ENCODE results near the gene CACNA1C. TPM values are rescaled to one million over a fixed set of nuclear protein-coding genes. Genes with fewer than 3 reads are reported as not detected.

The CACNA1C gene
- total RNA-seq, 6 donors from 2014 or later: 5.2 to 45.1 (median 8.8) TPM

GRCh38 chr12:2375871-2376270 is 323.1 kb downstream of the CACNA1C start:
- no peak overlapping the region for H3K4me3 ChIP-seq
- ATAC-seq (ENCODE audit: low FRiP score in 2 of 2): no peak
- 71 to 96% methylated on average over 2 to 3 of the region's 3 CpGs for WGBS, 2 donors
- H3K36me3 ChIP-seq: no peaks in the 10 kb centered on the region
- no peak for TF ChIP-seq CTCF (IDR thresholded peaks at IDR 0.05)
- TF ChIP-seq POLR2A (IDR thresholded peaks at IDR 0.05): no peak
- TF ChIP-seq EP300 (IDR thresholded peaks at IDR 0.05): no peak
- TF ChIP-seq POLR2AphosphoS5 (IDR thresholded peaks at IDR 0.05): no peak
- H3K4me1 ChIP-seq: no peaks in the 10 kb centered on the region
- no peak for DNase-seq
- no peaks in the 10 kb centered on the region for H3K27me3 ChIP-seq
- no peaks in the 10 kb centered on the region for H3K9me3 ChIP-seq
- H3K27ac ChIP-seq: no peak overlapping the region

- no peaks in the 10 kb centered on the region for H3K36me3 ChIP-seq
- WGBS, 2 donors: 70 to 71% methylated on average over 20 of the region's 20 CpGs
- no peak for TF ChIP-seq POLR2A (IDR thresholded peaks at IDR 0.05)
- TF ChIP-seq POLR2AphosphoS5 (IDR thresholded peaks at IDR 0.05): no peak
- no peak for TF ChIP-seq EP300 (IDR thresholded peaks at IDR 0.05)
- TF ChIP-seq CTCF (IDR thresholded peaks at IDR 0.05): no peak
Measured at GRCh38 chr12:2376908-2377657, 324.3 kb downstream of the CACNA1C start.

GRCh38 chr12:2378835-2379330 is 326.1 kb downstream of the CACNA1C start:
- TF ChIP-seq POLR2AphosphoS5 (IDR thresholded peaks at IDR 0.05) (no peak), CTCF (IDR thresholded peaks at IDR 0.05) (no peak), POLR2A (IDR thresholded peaks at IDR 0.05) (no peak), EP300 (IDR thresholded peaks at IDR 0.05) (no peak)
- Histone ChIP-seq H3K4me1 (peaks cover 0 to 3% (median 3%) of the 10 kb centered on the region in 4 donors), H3K27ac (no peak overlapping the region), H3K9me3 (no peaks in the 10 kb centered on the region), H3K36me3 (no peaks in the 10 kb centered on the region), H3K4me3 (no peak overlapping the region), H3K27me3 (no peaks in the 10 kb centered on the region)
- ATAC-seq (ENCODE audit: low FRiP score in 2 of 2) (no peak), DNase-seq (no peak)
- 62 to 69% methylated on average over 7 of the region's 7 CpGs for WGBS, 2 donors

More at GRCh38 chr12:2376908-2377657, 324.3 kb downstream of the CACNA1C start:
- Histone ChIP-seq H3K27ac (no peak overlapping the region), H3K9me3 (no peaks in the 10 kb centered on the region), H3K4me3 (no peak overlapping the region), H3K4me1 (no peaks in the 10 kb centered on the region), H3K27me3 (no peaks in the 10 kb centered on the region)
- no peak for ATAC-seq (ENCODE audit: low FRiP score in 2 of 2)
- no peak for DNase-seq

- no peak for DNase-seq
- TF ChIP-seq POLR2AphosphoS5 (IDR thresholded peaks at IDR 0.05) (no peak), CTCF (IDR thresholded peaks at IDR 0.05) (no peak), POLR2A (IDR thresholded peaks at IDR 0.05) (no peak), EP300 (IDR thresholded peaks at IDR 0.05) (no peak)
- no peak overlapping the region for H3K27ac ChIP-seq
- 80 to 84% methylated on average over 2 of the region's 2 CpGs for WGBS, 2 donors
- no peak for ATAC-seq (ENCODE audit: low FRiP score in 2 of 2)
- no peaks in the 10 kb centered on the region for H3K27me3 ChIP-seq
- no peaks in the 10 kb centered on the region for H3K36me3 ChIP-seq
- H3K4me3 ChIP-seq: no peak overlapping the region
- no peaks in the 10 kb centered on the region for H3K9me3 ChIP-seq
- peaks cover 0 to 4% (median 3%) of the 10 kb centered on the region in 4 donors for H3K4me1 ChIP-seq
Measured at GRCh38 chr12:2380946-2381345, 328.2 kb downstream of the CACNA1C start.

Measured in upper lobe of left lung (tissue), 6 donors.